NT2/D1 (cell line): Measurements from ENCODE around the gene TBC1D16.

Source experiments
- DNase-seq: peaks from one replicate; pipeline ENCODE4 v3.0.0-alpha.2; 2011; ENCODE audit warnings: low read depth, low spot score
- H3K27me3 ChIP-seq: 2 replicates; pipeline ENCODE4 v1.6.0; 2011; ENCODE audit warnings: mild to moderate bottlenecking; ENCODE audit not compliant: insufficient read length, insufficient read depth
- H3K36me3 ChIP-seq: 2 replicates; pipeline ENCODE4 v1.6.1; 2011; ENCODE audit warnings: mild to moderate bottlenecking, low read length, mixed read lengths; ENCODE audit not compliant: insufficient read depth, insufficient read length
- H3K4me1 ChIP-seq: 2 replicates; pipeline ENCODE4 v1.5.1; 2011; ENCODE audit not compliant: insufficient read depth, insufficient read length
- H3K4me3 ChIP-seq: 2 replicates; pipeline ENCODE4 v1.5.1; 2011; ENCODE audit warnings: low read depth; ENCODE audit not compliant: insufficient read length
- H3K9ac ChIP-seq: 2 replicates; pipeline ENCODE4 v1.6.0; 2011; ENCODE audit warnings: low read depth; ENCODE audit not compliant: insufficient read length
- H3K9me3 ChIP-seq: 2 replicates; pipeline ENCODE4 v1.5.1; 2011; ENCODE audit warnings: mild to moderate bottlenecking, low read length; ENCODE audit not compliant: insufficient read depth
- SUZ12 ChIP-seq: IDR thresholded peaks from 2 replicates; pipeline ENCODE4 v1.6.1; 2011; ENCODE audit not compliant: insufficient read length, insufficient read depth; ENCODE audit errors: extremely low read depth
- YY1 ChIP-seq: IDR thresholded peaks from 2 replicates; pipeline ENCODE4 v1.6.1; 2011; ENCODE audit not compliant: insufficient read length, insufficient read depth
- ZNF274 ChIP-seq: IDR thresholded peaks from 2 replicates; pipeline ENCODE4 v1.6.1; 2011; ENCODE audit warnings: mild to moderate bottlenecking, low read depth, low read length

The TBC1D16 gene

DNA sequence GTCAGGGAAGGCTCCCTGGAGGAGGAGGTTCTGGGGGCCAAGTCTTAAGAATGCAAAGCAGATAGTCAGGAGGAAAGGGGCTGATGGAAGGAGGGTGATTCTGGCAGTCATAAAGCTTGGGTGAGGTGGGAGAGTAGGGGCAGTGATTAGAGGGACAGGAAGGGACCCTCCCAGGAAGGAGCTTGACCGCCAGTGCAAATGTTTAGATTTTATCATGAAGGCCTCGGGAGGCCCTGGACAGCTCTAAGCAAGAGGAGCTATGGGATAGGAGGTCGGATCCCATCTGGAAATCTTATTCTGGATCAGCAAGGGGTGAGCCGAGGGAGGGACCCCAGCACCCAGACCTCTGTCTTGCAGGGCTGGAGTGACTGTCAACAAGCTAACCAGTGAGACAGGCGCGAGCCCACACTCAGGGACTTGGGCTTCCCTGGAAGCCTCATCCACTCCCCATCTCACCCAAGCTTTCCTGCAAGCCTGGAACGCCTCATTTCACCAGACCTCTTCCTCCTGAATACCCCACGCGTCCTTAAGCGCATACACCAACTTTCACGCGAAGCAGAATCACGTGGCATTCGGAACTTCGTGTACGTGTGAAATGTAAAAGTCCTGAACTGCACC lies 144.4 kb downstream of the TBC1D16 start:
- H3K27me3 ChIP-seq, result peaks cover 4% of the 10 kb centered on the region

DNA sequence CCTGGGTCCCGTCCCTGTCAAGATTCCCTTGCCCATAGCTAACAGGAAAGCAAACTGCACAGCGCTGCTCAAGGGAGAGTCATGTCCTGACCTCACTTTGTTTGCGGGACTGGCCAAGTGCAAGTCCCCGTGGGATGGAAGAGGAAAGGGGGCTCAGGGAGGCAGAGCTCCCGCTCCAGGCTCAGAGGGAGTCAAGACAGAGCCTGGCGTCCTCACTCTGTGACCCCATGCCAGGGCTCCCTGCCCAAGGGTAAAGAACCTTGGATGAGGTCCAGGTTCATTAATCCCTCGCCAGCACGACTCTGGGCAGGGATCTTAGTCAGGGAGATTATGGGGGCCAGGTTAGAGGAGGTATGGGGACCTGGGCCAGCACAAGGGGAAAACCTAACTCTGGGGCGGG lies 145.0 kb downstream of the TBC1D16 start:
- no peaks in the 10 kb centered on the region for H3K36me3 ChIP-seq
- H3K4me1 ChIP-seq, result peaks cover 6% of the 10 kb centered on the region
- H3K9me3 ChIP-seq, result no peaks in the 10 kb centered on the region
- no peak for DNase-seq
- H3K9ac ChIP-seq, result no peak overlapping the region
- no peak for TF ChIP-seq YY1
- TF ChIP-seq ZNF274, result no peak
- no peak for TF ChIP-seq SUZ12
- peaks cover 4% of the 10 kb centered on the region for H3K27me3 ChIP-seq
- no peak overlapping the region for H3K4me3 ChIP-seq

More for the DNA sequence above, 144.4 kb downstream of the TBC1D16 start:
- H3K9me3 ChIP-seq, result no peaks in the 10 kb centered on the region
- no peak for DNase-seq
- no peak overlapping the region for H3K9ac ChIP-seq
- TF ChIP-seq ZNF274 (no peak), YY1 (no peak), SUZ12 (no peak)
- peaks cover 6% of the 10 kb centered on the region for H3K4me1 ChIP-seq
- H3K4me3 ChIP-seq, result no peak overlapping the region
- no peaks in the 10 kb centered on the region for H3K36me3 ChIP-seq

DNA sequence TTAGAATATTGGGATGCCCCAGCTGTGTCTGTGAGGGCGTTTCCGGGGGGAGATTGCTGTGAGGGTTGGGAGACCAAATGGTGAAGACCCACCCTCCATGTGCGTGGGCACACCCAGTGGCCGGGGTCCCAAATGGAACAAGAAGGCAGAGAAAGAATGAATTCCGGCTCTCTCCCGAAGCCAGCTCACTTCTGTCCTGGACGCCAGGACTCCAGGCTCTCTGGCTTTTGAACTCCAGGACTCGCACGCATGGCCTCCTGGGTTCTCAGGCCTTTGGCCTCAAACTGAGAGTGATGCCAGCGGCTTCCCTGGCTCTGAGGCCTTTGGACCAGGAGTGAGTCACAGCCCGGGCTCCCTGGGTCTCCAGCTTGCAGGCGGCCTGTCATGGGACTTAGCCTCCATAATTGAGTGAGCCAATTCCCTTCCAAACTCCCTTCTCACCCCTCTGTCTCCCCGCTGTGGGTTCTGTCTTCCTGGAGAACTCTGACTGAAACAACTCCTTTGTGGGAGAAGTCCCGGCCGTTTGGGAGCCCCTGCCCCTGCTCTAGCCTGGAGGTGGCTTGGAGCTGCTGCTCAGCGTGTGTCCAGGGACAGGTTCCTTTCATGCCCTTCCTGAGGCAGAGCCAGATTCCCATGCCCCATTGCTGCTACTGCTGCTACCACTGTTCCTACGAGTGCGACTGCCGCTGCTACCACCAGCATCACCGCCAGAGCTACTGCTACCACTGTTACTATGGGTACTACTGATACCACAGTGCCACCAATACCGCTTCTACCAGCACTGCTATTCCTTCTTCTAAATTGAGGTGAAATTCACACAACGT lies 146.6 kb downstream of the TBC1D16 start:
- Histone ChIP-seq H3K27me3 (peaks cover 4% of the 10 kb centered on the region), H3K4me3 (no peak overlapping the region), H3K4me1 (peaks cover 6% of the 10 kb centered on the region), H3K9me3 (no peaks in the 10 kb centered on the region), H3K36me3 (no peaks in the 10 kb centered on the region), H3K9ac (no peak overlapping the region)
- no peak for TF ChIP-seq YY1
- no peak for TF ChIP-seq ZNF274
- TF ChIP-seq SUZ12, result no peak
- DNase-seq, result no peak

DNA sequence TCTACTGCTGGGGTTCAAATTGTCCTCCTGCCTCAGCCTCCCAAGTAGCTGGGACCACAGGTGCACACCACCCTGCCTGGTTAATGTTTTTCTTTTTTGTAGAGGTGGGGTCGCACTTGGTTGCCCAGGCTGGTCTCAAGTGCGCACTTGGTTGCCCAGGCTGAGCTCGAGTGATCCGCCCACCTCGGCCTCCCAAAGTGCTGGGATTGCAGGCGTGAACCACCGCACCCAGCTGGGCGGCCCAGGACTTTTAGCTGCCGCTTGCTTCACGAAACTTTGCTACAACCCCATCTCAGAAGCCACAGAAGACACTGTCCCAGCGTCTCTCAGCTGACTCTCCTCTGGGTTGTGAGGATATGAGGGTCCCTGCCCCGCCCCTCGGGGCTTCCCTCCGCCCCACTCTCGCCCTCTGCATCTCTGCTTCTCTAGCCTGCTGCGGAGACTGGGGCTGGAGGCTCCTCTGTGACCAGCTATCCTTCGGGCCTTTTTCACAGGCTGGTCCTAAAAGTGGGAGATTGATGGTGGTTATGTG lies 147.6 kb downstream of the TBC1D16 start:
- Histone ChIP-seq H3K9ac (no peak overlapping the region), H3K27me3 (peaks cover 4% of the 10 kb centered on the region), H3K4me1 (peaks cover 6% of the 10 kb centered on the region), H3K9me3 (no peaks in the 10 kb centered on the region), H3K4me3 (no peak overlapping the region), H3K36me3 (no peaks in the 10 kb centered on the region)
- no peak for DNase-seq
- TF ChIP-seq SUZ12, result no peak
- no peak for TF ChIP-seq ZNF274
- no peak for TF ChIP-seq YY1

DNA sequence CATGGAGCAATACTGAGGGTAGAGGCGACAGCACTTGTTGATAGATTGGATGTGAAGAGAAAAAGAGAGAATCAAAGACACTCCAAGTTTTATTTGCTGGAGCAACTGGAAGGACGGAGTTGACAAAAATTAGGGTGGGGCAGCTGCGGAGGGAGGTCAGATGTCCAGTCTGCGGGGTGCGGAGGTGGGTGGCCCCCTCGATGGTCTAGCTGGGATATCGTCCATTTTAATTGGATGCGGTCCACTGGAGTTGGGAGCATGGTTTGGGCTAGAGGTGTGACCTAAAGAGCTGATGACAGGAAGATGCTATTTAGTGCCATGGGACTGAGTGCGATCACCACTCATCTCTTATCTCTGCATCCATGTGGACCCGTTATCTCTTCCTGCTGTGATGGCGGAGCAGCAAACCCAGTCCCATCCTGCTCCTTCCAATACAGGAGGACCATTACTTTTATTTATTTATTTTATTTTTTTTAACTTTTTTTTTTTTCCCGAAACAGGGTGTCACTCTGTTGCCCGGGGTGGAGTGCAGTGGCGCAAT lies 148.2 kb downstream of the TBC1D16 start:
- Histone ChIP-seq H3K27me3 (peaks cover 4% of the 10 kb centered on the region), H3K9me3 (no peaks in the 10 kb centered on the region), H3K4me3 (no peak overlapping the region), H3K9ac (no peak overlapping the region), H3K4me1 (peaks cover 5% of the 10 kb centered on the region), H3K36me3 (no peaks in the 10 kb centered on the region)
- TF ChIP-seq SUZ12 (no peak), YY1 (no peak), ZNF274 (no peak)
- no peak for DNase-seq

DNA sequence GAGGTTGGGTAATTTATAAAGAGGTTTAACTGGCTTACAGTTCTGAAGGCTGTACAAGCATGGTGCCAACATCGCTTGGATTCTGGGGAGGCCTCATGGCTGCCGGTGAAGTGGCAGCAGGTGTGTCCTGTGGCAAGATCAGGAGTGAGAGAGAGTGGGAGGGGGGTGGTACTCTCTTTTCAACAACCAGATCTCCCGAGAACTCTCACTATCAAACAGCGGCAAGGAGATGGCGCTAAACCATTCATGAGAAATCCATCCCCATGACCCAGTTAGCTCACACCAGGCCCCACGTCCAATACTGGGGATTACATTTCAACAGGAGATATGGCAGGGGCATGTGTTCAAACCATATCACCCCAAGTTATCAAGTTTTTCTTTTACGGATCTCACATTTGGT lies 152.5 kb downstream of the TBC1D16 start:
- H3K9ac ChIP-seq, result no peak overlapping the region
- H3K4me3 ChIP-seq, result no peak overlapping the region
- H3K27me3 ChIP-seq, result no peaks in the 10 kb centered on the region
- no peak for DNase-seq
- TF ChIP-seq YY1 (no peak), ZNF274 (no peak), SUZ12 (no peak)
- no peaks in the 10 kb centered on the region for H3K36me3 ChIP-seq
- no peaks in the 10 kb centered on the region for H3K4me1 ChIP-seq
- H3K9me3 ChIP-seq, result no peaks in the 10 kb centered on the region
